Measurements from ENCODE around the gene CELF4.

- TF ChIP-seq POLR2AphosphoS5 (IDR thresholded peaks at IDR 0.05; ENCODE audit: borderline replicate concordance, low read depth, low read length) (no peak), EZH2 (IDR thresholded peaks at IDR 0.05) (no peak)
These were observed 19.5 kb upstream of the CELF4 start for GRCh38 chr18:37584952-37585695.

Measured in SK-N-MC (cell line).